ENCODE results near the gene STAP2.

The STAP2 gene

DNA sequence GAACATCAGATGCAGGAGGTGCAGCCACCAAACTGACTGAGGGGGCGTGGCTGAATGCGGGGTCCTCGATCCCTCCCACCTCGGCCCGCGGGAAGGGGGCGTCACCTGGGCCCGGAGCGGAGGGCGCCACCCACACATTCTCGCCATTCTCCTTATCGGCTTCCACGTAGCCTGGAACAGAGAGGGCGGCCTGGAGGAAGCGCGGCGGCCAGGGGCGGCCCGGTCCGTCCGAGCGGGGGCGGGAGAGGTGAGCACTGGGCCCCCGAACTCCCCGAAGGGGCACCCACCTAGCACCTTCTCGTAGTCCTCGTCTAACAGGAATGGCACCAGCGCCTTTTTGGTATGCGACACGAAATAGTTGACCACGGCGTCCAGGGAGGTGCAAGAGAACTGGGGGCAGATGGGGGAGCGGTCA, 11.8 kb downstream of the STAP2 start:
- DNase-seq: no peak

DNA sequence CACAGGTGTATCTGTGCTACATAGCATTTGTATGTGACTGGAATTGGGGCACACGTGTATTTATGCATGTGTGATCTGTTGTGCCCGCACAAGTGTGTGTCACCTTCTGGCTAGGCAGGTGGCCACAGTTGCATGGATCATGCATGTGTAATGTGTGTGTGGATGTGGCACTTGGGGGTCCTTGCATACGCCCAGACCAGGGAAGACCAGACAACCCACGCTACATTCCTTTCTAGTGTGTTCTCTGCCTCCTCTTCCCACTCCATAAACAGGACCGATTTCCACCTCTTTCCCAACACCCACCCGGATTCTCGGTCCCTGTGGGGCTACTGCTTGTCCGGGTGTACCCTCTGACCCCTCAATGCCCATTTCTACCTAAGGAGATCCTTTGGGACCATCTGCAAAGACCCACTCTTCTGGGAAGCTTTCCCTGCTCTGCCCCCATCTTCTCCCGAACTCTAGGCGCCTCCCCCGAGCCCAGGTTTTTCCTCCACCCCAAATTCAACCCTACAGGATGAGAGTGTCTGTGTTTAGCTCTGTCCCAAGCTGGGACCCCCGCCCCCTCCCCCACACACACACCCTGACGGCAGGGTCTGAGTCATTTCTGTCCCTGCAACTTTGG, 12.3 kb downstream of the STAP2 start:
- no peak for DNase-seq

DNA sequence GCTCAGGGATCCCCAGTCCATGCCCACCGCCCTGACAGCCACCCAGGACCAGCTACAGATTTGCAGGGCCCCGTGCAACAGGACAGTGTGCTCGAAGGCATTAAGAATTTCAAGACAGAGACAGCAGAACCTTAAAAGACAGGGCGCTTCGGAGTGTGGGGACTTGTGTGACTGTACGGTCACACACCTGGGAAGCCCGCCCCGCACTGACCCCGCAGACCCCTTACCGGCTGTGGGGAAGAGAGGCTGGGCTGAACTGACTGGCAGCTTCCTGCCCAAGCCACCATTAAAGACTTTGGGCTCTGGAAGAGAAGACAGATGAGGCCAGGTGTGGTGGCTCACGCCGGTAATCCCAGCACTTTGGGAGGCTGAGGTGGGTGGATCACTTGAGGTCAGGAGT, 14.4 kb downstream of the STAP2 start:
- no peak for DNase-seq

- no peak for DNase-seq
Observed at GRCh38 chr19:4323692-4324091, 14.9 kb downstream of the STAP2 start.

GRCh38 chr19:4322942-4323665, 15.5 kb downstream of the STAP2 start:
- DNase-seq: no peak

- DNase-seq: no peak
Observed at GRCh38 chr19:4320419-4320818, 18.2 kb downstream of the STAP2 start.

DNA sequence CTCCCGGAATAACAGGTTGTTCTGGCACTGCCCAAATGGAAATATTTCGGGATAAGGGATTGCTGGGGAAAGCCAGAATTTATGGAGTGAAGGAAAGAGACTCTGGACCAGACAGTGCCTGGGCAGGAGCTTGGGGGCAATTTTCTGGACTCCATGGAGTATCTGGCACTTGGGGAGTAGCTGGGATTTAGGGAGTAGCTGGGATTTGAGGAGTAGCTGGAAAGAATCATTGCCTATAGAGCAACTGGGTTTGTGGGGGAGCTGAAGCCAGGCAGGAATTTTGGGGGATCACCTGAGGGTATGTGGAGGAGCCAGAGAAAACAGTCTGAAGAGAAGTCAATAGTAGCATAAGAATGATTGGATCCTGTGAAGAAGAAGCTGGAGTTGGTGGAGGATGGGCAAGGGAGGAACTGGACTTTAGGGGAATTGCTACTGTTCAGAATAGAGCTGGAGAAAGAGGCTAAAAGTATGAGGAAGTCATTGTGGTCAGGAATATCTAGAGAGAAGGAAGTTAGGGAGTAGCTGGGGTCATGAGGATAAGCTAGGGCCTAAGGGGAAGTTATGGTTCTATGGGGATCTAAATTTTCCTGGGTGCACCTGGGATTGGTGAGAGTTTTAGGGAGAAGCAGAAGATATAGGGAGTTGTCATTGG, 19.4 kb downstream of the STAP2 start:
- no peak for DNase-seq

DNA sequence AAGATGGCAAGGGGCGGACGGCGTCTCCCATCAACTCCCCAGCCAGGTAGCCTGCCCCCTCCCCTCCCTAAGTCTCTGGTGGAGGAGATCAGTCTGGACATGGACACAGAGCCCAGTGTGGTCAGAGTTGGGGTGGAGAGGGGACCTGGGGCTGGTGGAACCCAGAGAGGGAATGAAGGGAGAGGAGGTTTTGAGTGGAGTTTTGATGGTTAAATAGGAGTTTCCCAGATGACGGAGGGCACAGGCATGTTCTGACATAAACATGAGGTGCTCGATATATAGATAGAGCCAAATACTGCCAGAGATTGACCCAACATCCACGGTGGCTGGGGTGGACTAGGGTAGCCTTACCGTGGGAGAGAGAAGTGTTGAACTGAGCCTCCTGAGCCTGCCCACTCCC, 20.2 kb downstream of the STAP2 start:
- DNase-seq: no peak

DNA sequence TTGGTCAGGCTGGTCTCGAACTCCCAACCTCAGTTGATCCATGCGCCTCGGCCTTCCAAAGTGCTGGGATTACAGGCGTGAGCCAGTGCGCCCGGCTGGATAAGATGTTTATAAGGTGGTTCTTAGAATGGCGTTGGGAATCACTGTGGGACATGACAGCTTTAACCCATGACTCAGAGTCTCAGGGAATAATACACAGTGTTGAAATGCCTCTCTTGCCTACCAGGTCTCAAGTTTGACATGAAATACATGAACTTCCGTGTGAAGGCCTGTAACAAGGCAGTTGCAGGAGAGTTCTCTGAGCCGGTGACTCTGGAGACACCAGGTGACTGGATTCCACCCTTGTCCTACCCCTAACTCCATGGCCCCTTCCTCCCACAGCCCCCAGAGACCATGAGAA, 21.7 kb downstream of the STAP2 start:
- DNase-seq: no peak

DNA sequence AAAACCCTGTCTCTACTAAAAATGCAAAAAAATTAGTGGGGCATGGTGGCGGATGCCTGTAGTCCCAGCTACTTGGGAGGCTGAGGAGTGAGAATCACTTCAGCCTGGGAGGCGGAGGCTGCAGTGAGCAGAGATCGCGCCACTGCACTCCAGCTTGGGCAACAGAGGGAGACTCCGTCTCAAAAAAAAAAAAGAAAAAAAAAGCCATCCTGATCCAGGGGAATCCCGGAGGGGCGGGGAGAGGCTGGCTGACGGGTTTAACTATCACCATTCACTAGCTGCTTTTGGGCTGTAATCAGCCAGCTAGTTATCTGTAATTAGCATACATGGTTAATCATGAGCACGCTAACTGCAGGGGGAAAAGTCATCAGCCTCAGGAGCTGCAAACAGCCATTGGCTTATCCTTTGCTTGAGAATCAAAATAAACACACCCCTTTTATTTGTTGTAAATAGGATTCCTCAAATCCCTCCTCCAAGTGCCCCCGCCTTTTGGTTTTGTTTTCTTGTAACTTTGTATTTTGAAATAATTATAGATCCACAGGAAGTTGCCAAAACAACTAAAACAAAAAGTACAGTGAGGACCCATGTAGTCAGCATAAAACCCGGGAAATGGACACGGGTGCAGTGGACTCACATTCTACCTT, 24.7 kb downstream of the STAP2 start:
- no peak for DNase-seq

- DNase-seq: no peak
Observed at GRCh38 chr19:4310247-4311121, 28.1 kb downstream of the STAP2 start.

- DNase-seq: no peak
Observed at GRCh38 chr19:4305659-4306058, 33.0 kb downstream of the STAP2 start.

DNA sequence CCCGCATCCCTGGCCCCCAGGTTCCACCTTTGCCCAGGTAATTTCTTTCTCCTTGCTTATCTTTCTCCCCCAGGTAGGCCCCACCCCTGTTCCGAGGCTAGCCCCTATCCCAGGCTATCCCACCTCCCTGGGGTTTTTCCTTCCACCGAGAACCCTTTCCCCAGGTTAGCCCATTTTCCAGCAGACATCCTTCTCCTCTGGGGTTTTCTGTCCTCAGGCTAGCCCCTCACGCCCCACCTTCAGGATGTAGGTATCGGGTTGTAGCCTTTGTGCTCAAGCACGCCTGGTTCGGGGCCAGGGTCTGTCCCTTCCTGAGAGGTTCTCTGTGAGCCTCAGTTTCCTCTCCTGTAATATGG, 33.4 kb downstream of the STAP2 start:
- no peak for DNase-seq

DNA sequence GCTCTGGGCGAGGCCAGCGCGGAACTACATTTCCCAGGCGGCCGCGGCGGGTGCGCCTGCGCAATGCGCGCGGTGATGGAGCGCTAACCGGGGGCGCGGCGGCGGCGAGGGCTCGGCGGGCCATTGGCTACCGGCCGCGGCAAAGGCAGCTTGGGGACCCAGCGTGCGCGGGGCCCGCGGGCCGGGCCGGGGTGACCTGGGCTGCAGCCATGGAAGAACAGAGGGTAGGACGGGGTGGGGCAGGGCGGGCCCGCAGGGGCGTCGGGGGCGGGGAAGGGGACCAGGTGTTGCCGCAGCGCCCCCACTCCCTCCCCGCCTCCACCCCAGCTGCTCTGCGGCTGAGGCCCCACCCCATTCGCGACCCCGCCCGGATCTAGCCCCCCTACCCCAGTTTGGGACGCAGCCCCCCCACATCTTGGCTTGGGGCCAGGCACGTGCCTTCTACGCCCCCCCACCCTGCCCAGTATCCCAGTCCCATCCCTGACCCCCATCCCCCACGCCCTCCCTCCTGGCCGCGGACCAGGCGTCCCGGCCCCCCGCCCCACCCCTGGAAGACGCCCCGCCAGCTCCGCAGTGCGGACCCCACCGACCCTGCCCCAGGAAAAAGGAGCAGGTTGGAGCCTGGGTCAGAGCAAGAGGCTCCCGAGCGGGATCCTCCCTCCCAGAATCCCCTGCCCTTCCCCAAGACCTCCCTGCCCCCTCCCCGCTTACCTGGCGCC, 33.9 kb downstream of the STAP2 start, which contains the start of gene FSD1:
FSD1 (plus strand) TSS at position 61 of the 719 bp plus-strand sequence; CDS start at position 210, 149 bp downstream.
- no peak for DNase-seq

- DNase-seq: no peak
Observed at GRCh38 chr19:4303819-4304537, 34.6 kb downstream of the STAP2 start.

DNA sequence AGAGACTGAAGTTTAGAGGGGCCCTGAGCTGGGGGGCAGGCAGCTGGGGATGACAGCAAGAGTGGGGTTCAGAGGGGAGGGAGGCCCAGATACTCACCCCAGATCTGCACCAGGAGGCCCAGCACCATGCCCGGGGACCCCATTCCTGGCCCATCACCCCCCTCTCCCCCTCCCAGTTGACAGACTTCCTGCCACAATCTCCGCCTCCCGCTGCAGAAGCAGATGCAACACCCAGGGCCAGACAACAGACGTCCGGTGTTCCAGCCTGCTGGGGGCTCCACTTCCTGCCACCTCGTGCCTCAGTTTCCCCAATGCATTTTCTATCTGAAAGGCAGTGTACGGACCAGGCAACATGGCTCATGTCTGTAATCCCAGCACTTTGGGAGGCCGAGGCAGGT, 36.4 kb downstream of the STAP2 start, which contains the start of gene TMIGD2:
TMIGD2 (minus strand) TSS at position 147 of the 398 bp plus-strand sequence; CDS start at position 143, 4 bp downstream.
- DNase-seq: no peak

DNA sequence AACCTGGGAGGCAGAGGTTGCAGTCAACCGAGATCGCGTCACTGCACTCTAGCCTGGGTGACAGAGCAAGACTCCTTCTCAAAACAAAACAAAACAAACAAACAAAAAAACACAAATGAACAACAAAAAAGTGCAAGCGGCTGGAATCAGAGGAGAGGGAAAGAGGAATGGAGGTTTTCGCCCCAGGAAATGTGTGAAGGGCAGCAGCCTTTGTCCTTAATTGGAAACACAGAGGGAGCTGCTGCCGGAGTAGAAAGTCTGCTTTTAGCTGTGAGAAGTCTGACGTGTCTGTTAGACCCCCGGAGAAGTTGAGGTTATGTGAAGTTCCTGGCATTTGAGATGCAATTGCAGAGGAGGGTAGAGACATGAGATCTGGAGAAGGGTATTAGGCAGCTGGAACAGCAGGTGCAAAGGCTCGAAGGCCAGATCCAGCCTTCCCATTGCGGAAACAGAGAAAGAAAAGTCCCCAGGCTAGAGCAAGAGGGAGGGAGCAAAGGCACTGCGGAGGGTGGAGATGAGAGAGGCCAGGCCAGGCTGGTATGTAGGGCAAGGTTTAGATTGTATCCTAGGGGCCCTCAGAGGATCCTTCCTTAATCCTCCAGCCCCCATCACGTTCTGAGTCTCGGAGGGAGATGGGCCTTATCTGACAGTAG, 36.9 kb downstream of the STAP2 start:
- no peak for DNase-seq

GRCh38 chr19:4300589-4300988, 38.0 kb downstream of the STAP2 start:
- no peak for DNase-seq

DNA sequence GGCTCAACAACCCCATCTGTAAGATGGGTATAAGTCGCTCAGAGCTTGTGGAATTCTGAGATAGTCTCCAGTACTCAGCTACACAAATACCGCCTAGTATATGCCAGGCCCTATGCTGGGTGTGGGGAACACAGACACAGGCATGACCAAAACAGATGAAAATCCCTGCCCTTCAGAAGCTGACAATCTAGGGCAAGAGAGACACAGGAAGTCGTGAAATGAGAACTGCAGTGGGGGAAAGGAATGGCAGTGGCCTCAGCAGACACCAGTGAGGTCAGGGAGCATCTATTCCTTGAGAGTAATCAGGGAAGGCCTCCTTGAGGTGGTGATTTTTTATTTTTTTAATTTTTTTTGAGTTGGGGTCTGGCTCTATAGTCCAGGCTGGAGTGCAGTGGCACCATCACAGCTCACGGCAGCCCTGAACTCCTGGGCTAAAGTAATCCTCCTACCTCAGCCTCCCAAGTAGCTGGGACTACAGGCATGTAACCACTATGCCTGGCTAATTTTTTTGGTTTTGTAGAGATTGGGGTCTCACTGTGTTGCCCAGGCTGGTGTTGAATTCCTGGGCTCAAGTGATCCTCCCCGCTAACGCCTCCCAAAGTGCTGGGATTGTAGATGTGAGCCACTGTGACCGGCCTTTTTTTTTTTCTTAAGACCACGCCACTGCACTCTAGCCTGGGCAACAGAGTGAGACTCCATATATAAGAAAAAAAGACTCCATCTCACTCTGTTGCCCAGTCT, 39.6 kb downstream of the STAP2 start:
- no peak for DNase-seq
